OCI-LY1 (cell line): ENCODE measurements around the gene WNT16.

ENCODE experiments used
- CTCF ChIP-seq: fragments of 200-600 bp; sonication (generic), shearing (Covaris generic); IDR thresholded peaks from 2 replicates; pipeline ENCODE4 v1.5.1; 2017; ENCODE audit warnings: mild to moderate bottlenecking, antibody characterized with exemption, low read length, moderate library complexity, mixed read lengths
- EZH2 ChIP-seq: fragments of 200-600 bp; sonication (generic), shearing (Covaris generic); IDR thresholded peaks from 2 replicates; pipeline ENCODE4 v1.8.0; 2017; ENCODE audit warnings: borderline replicate concordance, mixed run types, mild to moderate bottlenecking, antibody characterized with exemption, low read length, moderate library complexity, mixed read lengths

GRCh38 chr7:121385056-121385799, 56.4 kb downstream of the WNT16 start:
- no peak for TF ChIP-seq CTCF
- TF ChIP-seq EZH2, result no peak
